Parathyroid adenoma (tissue), 2 donors: ENCODE results near the gene NFE2L3.

Experiments
- H2AFZ ChIP-seq: fragments of 300-600 bp; sonication (generic); one replicate; pipeline ENCODE4 v1.7.0; 2017; ENCODE audit warnings: antibody characterized with exemption, mild to moderate bottlenecking
- H3K27ac ChIP-seq: fragments of 300-600 bp; sonication (generic); one replicate; pipeline ENCODE4 v1.7.0; 2017
- H3K27me3 ChIP-seq: fragments of 300-600 bp; sonication (generic); one replicate; pipeline ENCODE4 v1.7.0; 2017; ENCODE audit warnings: low read length; ENCODE audit not compliant: control insufficient read depth, insufficient read depth
- H3K36me3 ChIP-seq: fragments of 300-600 bp; sonication (generic); one replicate; pipeline ENCODE4 v1.7.0; 2017; ENCODE audit warnings: low read length; ENCODE audit not compliant: control insufficient read depth, insufficient read depth
- H3K4me1 ChIP-seq: fragments of 300-600 bp; sonication (generic); one replicate; pipeline ENCODE4 v1.7.0; 2017; ENCODE audit warnings: control low read depth
- H3K4me2 ChIP-seq: fragments of 300-600 bp; sonication (generic); one replicate; pipeline ENCODE4 v1.7.0; 2017; ENCODE audit warnings: low read length
- H3K4me3 ChIP-seq: fragments of 300-600 bp; sonication (generic); one replicate; pipeline ENCODE4 v1.7.0; 2017; ENCODE audit warnings: low read depth, low read length
- H3K79me2 ChIP-seq: fragments of 300-600 bp; sonication (generic); one replicate; pipeline ENCODE4 v1.7.0; 2017; ENCODE audit warnings: control low read depth
- H3K9ac ChIP-seq: fragments of 300-600 bp; sonication (generic); one replicate; pipeline ENCODE4 v1.7.0; 2017; ENCODE audit warnings: mild to moderate bottlenecking
- H3K9me3 ChIP-seq: fragments of 300-600 bp; sonication (generic); one replicate; pipeline ENCODE4 v1.7.0; 2017; ENCODE audit warnings: low read length; ENCODE audit not compliant: control insufficient read depth
- CTCF ChIP-seq: fragments of 300-600 bp; sonication (generic); IDR thresholded peaks from one replicate; pipeline ENCODE4 v1.7.0; 2017; ENCODE audit warnings: antibody characterized with exemption, mild to moderate bottlenecking
- donor health status: primary hyperparathyroidism.

Gene NFE2L3

GRCh38 chr7:26151953-26152781 lies at the start of gene NFE2L3:
NFE2L3 (plus strand) TSS chr7:26152198; CDS start chr7:26152499, 301 bp downstream.
- H3K4me2 ChIP-seq, result peak within 1 kb of the TSS; percentile 65
- no peaks in the 10 kb centered on the region for H3K9me3 ChIP-seq
- TF ChIP-seq CTCF, result no peak
- no peaks in the 10 kb centered on the region for H3K79me2 ChIP-seq
- no peaks in the 10 kb centered on the region for H3K27me3 ChIP-seq
- H3K27ac ChIP-seq, result no peak within 1 kb of the TSS
- H3K36me3 ChIP-seq, result no peaks in the 10 kb centered on the region
- H3K4me1 ChIP-seq, result no peaks in the 10 kb centered on the region
- H3K4me3 ChIP-seq, result peak within 1 kb of the TSS; percentile 31
- H2AFZ ChIP-seq, result no peak within 1 kb of the TSS
- H3K9ac ChIP-seq, result no peak within 1 kb of the TSS

GRCh38 chr7:26103596-26103995 lies 48.4 kb upstream of the NFE2L3 start:
- no peak overlapping the region for H3K9ac ChIP-seq
- H3K4me1 ChIP-seq, result no peaks in the 10 kb centered on the region
- H3K9me3 ChIP-seq, result no peaks in the 10 kb centered on the region
- H3K79me2 ChIP-seq, result no peaks in the 10 kb centered on the region
- no peak overlapping the region for H3K4me3 ChIP-seq
- no peak for TF ChIP-seq CTCF
- no peak overlapping the region for H3K27ac ChIP-seq
- no peak overlapping the region for H2AFZ ChIP-seq
- no peaks in the 10 kb centered on the region for H3K36me3 ChIP-seq
- no peak overlapping the region for H3K4me2 ChIP-seq
- no peaks in the 10 kb centered on the region for H3K27me3 ChIP-seq

- H3K36me3 ChIP-seq, result no peaks in the 10 kb centered on the region
- no peaks in the 10 kb centered on the region for H3K9me3 ChIP-seq
Measured at GRCh38 chr7:26105236-26105635, 46.8 kb upstream of the NFE2L3 start.

GRCh38 chr7:26105931-26106330 lies 46.1 kb upstream of the NFE2L3 start:
- Histone ChIP-seq H3K4me1 (no peaks in the 10 kb centered on the region), H3K4me3 (no peak overlapping the region), H3K79me2 (no peaks in the 10 kb centered on the region), H3K27ac (no peak overlapping the region), H3K9me3 (no peaks in the 10 kb centered on the region), H3K27me3 (no peaks in the 10 kb centered on the region), H3K9ac (no peak overlapping the region), H3K4me2 (no peak overlapping the region), H3K36me3 (no peaks in the 10 kb centered on the region), H2AFZ (no peak overlapping the region)
- TF ChIP-seq CTCF, result no peak

More at GRCh38 chr7:26105236-26105635, 46.8 kb upstream of the NFE2L3 start:
- H3K9ac ChIP-seq, result no peak overlapping the region
- TF ChIP-seq CTCF, result no peak
- H3K4me1 ChIP-seq, result no peaks in the 10 kb centered on the region
- H3K27ac ChIP-seq, result no peak overlapping the region
- no peak overlapping the region for H2AFZ ChIP-seq
- no peaks in the 10 kb centered on the region for H3K79me2 ChIP-seq
- H3K27me3 ChIP-seq, result no peaks in the 10 kb centered on the region
- no peak overlapping the region for H3K4me2 ChIP-seq
- no peak overlapping the region for H3K4me3 ChIP-seq
